Measurements from ENCODE around the gene TNRC6B.

TNRC6B gene

DNA sequence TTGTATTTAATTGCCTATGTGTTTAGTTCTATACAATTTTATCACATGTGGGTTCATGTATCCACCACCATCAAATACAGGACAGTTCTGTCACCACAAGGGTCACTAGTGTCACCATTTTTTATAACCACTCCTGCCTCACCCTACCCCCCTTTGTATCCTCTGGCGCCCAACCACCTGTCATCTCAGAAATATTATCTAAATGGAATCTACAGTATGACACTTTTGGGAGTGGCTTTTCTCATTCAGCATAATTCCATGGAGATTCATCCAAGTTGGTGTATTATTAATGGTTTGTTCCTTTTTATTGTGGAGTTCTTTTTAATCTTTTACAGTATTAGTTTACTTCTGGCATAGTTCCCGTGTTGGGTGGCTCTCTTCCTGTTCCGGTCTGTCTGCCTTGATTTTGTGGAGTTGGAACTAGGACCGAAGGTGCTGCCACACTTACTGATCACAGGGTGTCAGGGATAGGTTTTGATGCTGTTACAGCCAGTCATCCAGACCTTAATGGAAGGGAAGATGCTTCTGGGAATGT is 58.5 kb downstream of the TNRC6B start:
- no peak overlapping the region for H3K4me3 ChIP-seq (ENCODE audit: low read depth, low read length)
- TF ChIP-seq, protein P1, sequence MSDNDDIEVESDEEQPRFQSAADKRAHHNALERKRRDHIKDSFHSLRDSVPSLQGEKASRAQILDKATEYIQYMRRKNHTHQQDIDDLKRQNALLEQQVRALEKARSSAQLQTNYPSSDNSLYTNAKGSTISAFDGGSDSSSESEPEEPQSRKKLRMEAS (IDR thresholded peaks at IDR 0.05; ENCODE audit: low read depth, low read length) = no peak
- TF ChIP-seq POLR2A (IDR thresholded peaks at IDR 0.05; ENCODE audit: extremely low read depth, insufficient read length) = no peak
- TF ChIP-seq CTCF (IDR thresholded peaks at IDR 0.05; ENCODE audit: low read depth, low read length) = no peak
- TF ChIP-seq MYC (IDR thresholded peaks at IDR 0.05; ENCODE audit: low read depth, low read length) = no peak
- DNase-seq (ENCODE audit: low read depth) = no peak

DNA sequence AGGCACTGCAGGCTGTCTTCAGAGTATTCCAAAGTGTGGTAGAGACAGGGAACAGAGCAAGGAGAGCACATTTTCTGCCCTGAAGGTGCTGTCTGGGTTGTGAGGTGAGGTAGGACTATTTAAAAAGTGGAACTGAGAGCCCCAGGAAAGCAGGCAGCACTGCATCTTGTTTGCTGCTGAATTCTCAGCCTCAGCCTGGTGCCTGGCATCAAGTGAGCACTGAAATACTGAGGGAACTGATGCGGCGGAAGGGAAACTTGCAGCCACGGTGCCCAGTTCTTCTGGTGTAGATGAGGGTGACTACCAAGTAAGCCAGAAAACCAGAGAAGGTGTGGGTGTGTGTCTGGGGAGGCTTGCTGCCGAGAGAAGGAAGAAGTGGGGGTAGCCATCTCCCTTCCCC is 59.5 kb downstream of the TNRC6B start:
- H3K4me3 ChIP-seq (ENCODE audit: low read depth, low read length) = no peak overlapping the region
- DNase-seq (ENCODE audit: low read depth) = no peak
- TF ChIP-seq CTCF (IDR thresholded peaks at IDR 0.05; ENCODE audit: low read depth, low read length) = no peak
- TF ChIP-seq, protein P1 (IDR thresholded peaks at IDR 0.05; ENCODE audit: low read depth, low read length) = no peak
- TF ChIP-seq POLR2A (IDR thresholded peaks at IDR 0.05; ENCODE audit: extremely low read depth, insufficient read length) = no peak

DNA sequence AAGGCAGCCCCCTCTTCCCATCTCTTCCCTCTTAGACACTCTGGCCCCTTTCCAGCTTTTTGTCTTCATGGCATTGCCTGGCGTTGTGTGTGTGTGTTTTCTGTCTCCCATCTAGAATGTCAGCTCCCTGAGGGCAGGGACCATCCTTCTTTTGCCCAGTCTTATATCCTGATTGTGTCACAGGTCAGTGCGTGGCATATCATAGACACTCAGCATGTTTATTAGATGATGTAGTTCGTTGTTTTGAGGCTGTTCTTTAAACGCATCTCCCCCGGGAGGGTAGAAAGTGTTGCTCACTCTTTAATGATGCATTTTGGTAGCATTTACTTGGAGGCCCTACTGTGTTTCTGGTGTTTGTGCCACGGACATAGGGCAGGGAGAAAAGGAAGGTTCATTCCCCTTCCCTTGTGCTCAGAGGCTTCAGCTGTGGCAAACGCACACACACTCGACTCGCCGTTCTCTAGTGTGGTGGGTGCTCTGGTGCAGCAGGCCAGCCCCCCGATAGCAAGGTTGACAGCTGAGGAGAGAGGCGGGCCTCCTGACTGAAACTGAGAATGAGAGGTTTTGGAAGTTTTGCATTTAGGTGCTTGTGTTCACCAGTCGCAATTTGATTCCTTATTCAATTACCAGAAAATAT is 60.2 kb downstream of the TNRC6B start:
- no peak overlapping the region for H3K4me3 ChIP-seq (ENCODE audit: low read depth, low read length)
- DNase-seq (ENCODE audit: low read depth) = no peak
- no peak for TF ChIP-seq POLR2A (IDR thresholded peaks at IDR 0.05; ENCODE audit: extremely low read depth, insufficient read length)
- TF ChIP-seq, protein P1 (IDR thresholded peaks at IDR 0.05; ENCODE audit: low read depth, low read length) = no peak
- no peak for TF ChIP-seq CTCF (IDR thresholded peaks at IDR 0.05; ENCODE audit: low read depth, low read length)
- TF ChIP-seq MYC (IDR thresholded peaks at IDR 0.05; ENCODE audit: low read depth, low read length) = no peak

DNA sequence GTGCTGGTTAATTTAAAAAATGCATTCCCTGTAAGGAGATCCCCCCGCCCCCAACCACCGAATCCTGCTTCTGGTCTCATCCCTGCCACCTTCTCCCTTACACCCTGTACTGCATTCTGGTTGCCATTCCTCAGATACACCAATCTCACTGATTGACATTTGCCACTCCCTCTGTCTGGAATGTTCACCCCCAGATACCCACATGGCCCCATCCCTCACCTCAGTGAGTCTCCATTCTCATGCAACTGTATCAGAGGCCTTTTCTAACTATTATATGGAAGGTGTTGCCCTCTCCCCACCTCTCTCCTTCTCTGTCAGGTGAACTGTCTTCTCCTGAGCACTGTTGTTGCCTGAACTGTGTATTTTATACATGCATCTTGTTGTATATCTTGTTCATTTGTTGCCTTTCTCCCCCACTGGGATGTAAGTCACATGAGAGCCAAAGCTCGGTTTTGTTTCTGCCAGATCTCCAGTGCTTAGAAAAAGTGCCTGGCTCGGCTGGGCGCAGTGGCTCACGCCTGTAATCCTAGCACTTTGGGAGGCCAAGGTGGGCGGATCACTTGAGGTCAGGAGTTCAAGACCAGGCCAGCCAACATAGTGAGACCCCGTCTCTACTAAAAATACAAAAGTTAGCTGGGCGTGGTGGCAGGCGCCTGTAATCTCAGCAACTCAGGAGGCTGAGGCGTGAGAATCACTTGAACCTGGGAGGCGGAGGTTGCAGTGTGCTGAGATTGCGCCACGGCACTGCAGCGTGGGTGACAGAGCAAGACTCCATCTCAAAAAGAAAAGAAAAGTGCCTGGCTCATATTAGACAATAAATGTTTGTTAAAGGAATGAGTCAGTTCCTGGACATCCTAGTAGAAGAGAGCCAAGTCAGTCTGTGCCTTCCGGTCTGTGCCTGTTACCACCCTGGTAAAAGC is 61.0 kb downstream of the TNRC6B start:
- DNase-seq (ENCODE audit: low read depth) = no peak
- TF ChIP-seq MYC (IDR thresholded peaks at IDR 0.05; ENCODE audit: low read depth, low read length) (no peak), CTCF (IDR thresholded peaks at IDR 0.05; ENCODE audit: low read depth, low read length) (no peak), POLR2A (IDR thresholded peaks at IDR 0.05; ENCODE audit: extremely low read depth, insufficient read length) (no peak)
- TF ChIP-seq, protein P1 (IDR thresholded peaks at IDR 0.05; ENCODE audit: low read depth, low read length) = no peak
- no peak overlapping the region for H3K4me3 ChIP-seq (ENCODE audit: low read depth, low read length)

DNA sequence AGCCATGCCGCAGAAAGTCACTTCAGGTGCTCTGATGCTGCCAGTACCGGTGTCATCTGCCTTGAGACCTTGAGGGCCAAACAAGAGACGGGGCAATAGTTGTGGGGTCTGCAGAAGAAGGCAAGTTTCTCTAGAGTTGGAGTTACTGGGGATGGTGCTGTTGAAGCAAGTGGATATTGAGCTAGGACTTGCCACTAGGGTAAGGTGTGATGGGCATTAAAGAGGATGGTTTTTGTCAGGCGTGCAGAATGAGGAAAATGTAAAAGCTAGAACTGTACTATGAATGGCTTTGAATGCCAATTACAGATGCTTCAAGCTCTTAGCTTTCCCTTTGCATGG is 61.6 kb downstream of the TNRC6B start:
- no peak for DNase-seq (ENCODE audit: low read depth)
- no peak overlapping the region for H3K4me3 ChIP-seq (ENCODE audit: low read depth, low read length)
- TF ChIP-seq CTCF (IDR thresholded peaks at IDR 0.05; ENCODE audit: low read depth, low read length) (no peak), POLR2A (IDR thresholded peaks at IDR 0.05; ENCODE audit: extremely low read depth, insufficient read length) (no peak), MYC (IDR thresholded peaks at IDR 0.05; ENCODE audit: low read depth, low read length) (no peak)
- TF ChIP-seq, protein P1 (IDR thresholded peaks at IDR 0.05; ENCODE audit: low read depth, low read length) = no peak
